Measurements from ENCODE around the gene GRK1.

The GRK1 gene

GRCh38 chr13:113726961-113727411, 60.0 kb downstream of the GRK1 start:
- Histone ChIP-seq H3K4me3 (ENCODE audit: low read depth in 1 of 5, low read length in 5 of 5) (no peak overlapping the region), H3K27ac (ENCODE audit: low read depth, low read length) (no peak overlapping the region), H3K9ac (ENCODE audit: low read length in 5 of 5) (no peak overlapping the region)

DNA sequence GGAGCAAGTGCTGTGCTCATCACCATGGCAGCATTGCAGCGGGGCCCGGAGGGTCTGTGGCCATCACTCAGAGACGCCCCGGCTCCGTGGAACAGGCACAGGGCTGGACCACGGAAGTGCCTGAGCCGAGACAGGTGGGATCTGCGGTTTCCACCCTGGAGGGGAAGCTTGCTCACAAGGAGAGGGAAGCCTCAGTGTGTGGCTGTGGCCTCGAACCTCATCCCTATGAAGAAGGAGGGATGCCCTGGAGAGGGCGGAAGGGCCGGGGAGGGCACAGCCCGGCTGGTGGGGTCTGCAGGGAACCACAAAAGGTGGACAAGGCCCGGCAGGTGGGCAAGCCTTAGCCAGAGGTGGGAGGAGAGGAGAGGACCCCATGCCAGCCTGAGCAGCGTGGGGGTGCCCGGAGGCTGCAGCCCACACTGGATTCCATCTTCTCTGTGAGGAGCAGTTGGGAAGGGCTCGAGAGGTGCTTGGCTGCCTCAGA, 61.6 kb downstream of the GRK1 start:
- Histone ChIP-seq H3K9me3 (ENCODE audit: control insufficient read depth in 5 of 5, low read length in 5 of 5) (peaks cover 0 to 7% (median 4%) of the 10 kb centered on the region in 5 donors), H3K36me3 (ENCODE audit: control insufficient read depth in 5 of 5, insufficient read depth in 5 of 5, low read length in 5 of 5) (no peaks in the 10 kb centered on the region), H3K4me1 (ENCODE audit: control insufficient read depth in 5 of 5, insufficient read depth in 5 of 5, low read length in 5 of 5) (peaks cover 0 to 14% (median 9%) of the 10 kb centered on the region in 5 donors), H3K4me3 (ENCODE audit: low read depth in 1 of 5, low read length in 5 of 5) (no peak overlapping the region), H3K27me3 (ENCODE audit: control insufficient read depth in 5 of 5, insufficient read depth in 4 of 5, low read length in 5 of 5) (peaks cover 0 to 22% (median 14%) of the 10 kb centered on the region in 5 donors), H3K9ac (ENCODE audit: low read length in 5 of 5) (no peak overlapping the region), H3K27ac (ENCODE audit: low read depth, low read length) (no peak overlapping the region)

More at GRCh38 chr13:113726961-113727411, 60.0 kb downstream of the GRK1 start:
- Histone ChIP-seq H3K9me3 (ENCODE audit: control insufficient read depth in 5 of 5, low read length in 5 of 5) (peaks cover 0 to 4% (median 3%) of the 10 kb centered on the region in 5 donors), H3K36me3 (ENCODE audit: control insufficient read depth in 5 of 5, insufficient read depth in 5 of 5, low read length in 5 of 5) (no peaks in the 10 kb centered on the region), H3K27me3 (ENCODE audit: control insufficient read depth in 5 of 5, insufficient read depth in 4 of 5, low read length in 5 of 5) (peaks cover 0 to 22% (median 14%) of the 10 kb centered on the region in 5 donors), H3K4me1 (ENCODE audit: control insufficient read depth in 5 of 5, insufficient read depth in 5 of 5, low read length in 5 of 5) (peaks cover 0 to 14% (median 9%) of the 10 kb centered on the region in 5 donors)

DNA sequence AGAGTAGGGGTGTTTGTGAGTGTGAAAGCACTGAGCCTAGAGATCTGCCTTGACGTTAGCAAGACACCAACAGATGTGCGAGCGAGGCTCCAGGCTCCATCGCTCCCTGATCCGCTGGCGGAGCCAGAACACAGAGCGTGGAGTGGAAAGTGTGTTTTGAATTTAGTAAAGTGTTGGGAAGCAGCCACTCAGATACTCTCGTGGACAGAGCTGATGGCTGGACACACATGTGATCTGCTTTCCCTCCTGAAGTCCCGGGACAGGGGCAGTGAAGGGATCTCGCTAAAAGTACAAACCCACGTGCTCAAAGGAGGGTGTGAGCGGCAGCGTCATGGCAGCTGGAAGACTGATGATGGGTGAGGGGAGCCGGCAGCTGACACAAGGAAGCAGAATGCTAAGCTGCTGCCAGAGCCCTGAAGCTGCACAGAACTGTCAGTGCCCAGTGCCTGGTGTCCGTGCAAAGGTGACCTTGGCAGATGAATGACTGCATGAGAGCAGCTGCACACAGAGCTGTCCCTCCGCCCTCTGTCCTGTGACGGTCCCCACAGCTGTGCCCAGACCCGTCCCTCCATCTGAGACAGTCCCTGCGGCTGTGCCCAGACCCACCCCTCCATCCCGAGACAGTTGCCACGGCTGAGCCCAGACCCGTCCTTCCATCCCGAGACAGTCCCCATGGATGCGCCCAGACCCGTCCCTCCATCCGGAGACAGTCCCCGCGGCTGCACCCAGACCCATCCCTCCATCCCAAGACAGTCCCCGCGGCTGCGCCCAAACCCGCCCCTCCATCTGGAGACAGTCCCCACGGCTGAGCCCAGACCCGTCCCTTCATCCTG, 62.4 kb downstream of the GRK1 start:
- peaks cover 0 to 13% (median 9%) of the 10 kb centered on the region in 5 donors for H3K4me1 ChIP-seq (ENCODE audit: control insufficient read depth in 5 of 5, insufficient read depth in 5 of 5, low read length in 5 of 5)
- H3K9ac ChIP-seq (ENCODE audit: low read length in 5 of 5), result no peak overlapping the region
- no peaks in the 10 kb centered on the region for H3K36me3 ChIP-seq (ENCODE audit: control insufficient read depth in 5 of 5, insufficient read depth in 5 of 5, low read length in 5 of 5)
- H3K27me3 ChIP-seq (ENCODE audit: control insufficient read depth in 5 of 5, insufficient read depth in 4 of 5, low read length in 5 of 5), result peaks cover 0 to 22% (median 14%) of the 10 kb centered on the region in 5 donors
- H3K9me3 ChIP-seq (ENCODE audit: control insufficient read depth in 5 of 5, low read length in 5 of 5), result peaks cover 0 to 9% (median 4%) of the 10 kb centered on the region in 5 donors
- H3K4me3 ChIP-seq (ENCODE audit: low read depth in 1 of 5, low read length in 5 of 5), result no peak overlapping the region
- no peak overlapping the region for H3K27ac ChIP-seq (ENCODE audit: low read depth, low read length)

- no peak overlapping the region for H3K9ac ChIP-seq (ENCODE audit: low read length in 5 of 5)
- H3K27ac ChIP-seq (ENCODE audit: low read depth, low read length), result no peak overlapping the region
- H3K4me3 ChIP-seq (ENCODE audit: low read depth in 1 of 5, low read length in 5 of 5), result no peak overlapping the region
- peaks cover 0 to 9% (median 4%) of the 10 kb centered on the region in 5 donors for H3K9me3 ChIP-seq (ENCODE audit: control insufficient read depth in 5 of 5, low read length in 5 of 5)
- H3K27me3 ChIP-seq (ENCODE audit: control insufficient read depth in 5 of 5, insufficient read depth in 4 of 5, low read length in 5 of 5), result peaks cover 0 to 22% (median 15%) of the 10 kb centered on the region in 5 donors
- no peaks in the 10 kb centered on the region for H3K36me3 ChIP-seq (ENCODE audit: control insufficient read depth in 5 of 5, insufficient read depth in 5 of 5, low read length in 5 of 5)
- peaks cover 0 to 7% (median 3%) of the 10 kb centered on the region in 5 donors for H3K4me1 ChIP-seq (ENCODE audit: control insufficient read depth in 5 of 5, insufficient read depth in 5 of 5, low read length in 5 of 5)
Measured at GRCh38 chr13:113730258-113730691, 63.3 kb downstream of the GRK1 start.

- Histone ChIP-seq H3K9me3 (ENCODE audit: control insufficient read depth in 5 of 5, low read length in 5 of 5) (peaks cover 0 to 9% (median 4%) of the 10 kb centered on the region in 5 donors), H3K9ac (ENCODE audit: low read length in 5 of 5) (no peak overlapping the region), H3K27ac (ENCODE audit: low read depth, low read length) (no peak overlapping the region), H3K4me3 (ENCODE audit: low read depth in 1 of 5, low read length in 5 of 5) (no peak overlapping the region), H3K4me1 (ENCODE audit: control insufficient read depth in 5 of 5, insufficient read depth in 5 of 5, low read length in 5 of 5) (peaks cover 0 to 7% (median 3%) of the 10 kb centered on the region in 5 donors), H3K36me3 (ENCODE audit: control insufficient read depth in 5 of 5, insufficient read depth in 5 of 5, low read length in 5 of 5) (no peaks in the 10 kb centered on the region), H3K27me3 (ENCODE audit: control insufficient read depth in 5 of 5, insufficient read depth in 4 of 5, low read length in 5 of 5) (peaks cover 0 to 23% (median 18%) of the 10 kb centered on the region in 5 donors)
Measured at GRCh38 chr13:113730831-113731191, 63.8 kb downstream of the GRK1 start.

GRCh38 chr13:113731192-113732175, 64.5 kb downstream of the GRK1 start:
- peaks cover 0 to 5% (median 2%) of the 10 kb centered on the region in 5 donors for H3K4me1 ChIP-seq (ENCODE audit: control insufficient read depth in 5 of 5, insufficient read depth in 5 of 5, low read length in 5 of 5)
- H3K4me3 ChIP-seq (ENCODE audit: low read depth in 1 of 5, low read length in 5 of 5), result no peak overlapping the region
- peaks cover 0 to 30% (median 18%) of the 10 kb centered on the region in 5 donors for H3K27me3 ChIP-seq (ENCODE audit: control insufficient read depth in 5 of 5, insufficient read depth in 4 of 5, low read length in 5 of 5)
- H3K36me3 ChIP-seq (ENCODE audit: control insufficient read depth in 5 of 5, insufficient read depth in 5 of 5, low read length in 5 of 5), result no peaks in the 10 kb centered on the region
- no peak overlapping the region for H3K27ac ChIP-seq (ENCODE audit: low read depth, low read length)
- H3K9ac ChIP-seq (ENCODE audit: low read length in 5 of 5), result no peak overlapping the region
- H3K9me3 ChIP-seq (ENCODE audit: control insufficient read depth in 5 of 5, low read length in 5 of 5), result peaks cover 0 to 9% (median 4%) of the 10 kb centered on the region in 5 donors

GRCh38 chr13:113732176-113732960, 65.3 kb downstream of the GRK1 start:
- H3K4me1 ChIP-seq (ENCODE audit: control insufficient read depth in 5 of 5, insufficient read depth in 5 of 5, low read length in 5 of 5), result peaks cover 0 to 3% (median 0%) of the 10 kb centered on the region in 5 donors
- no peak overlapping the region for H3K27ac ChIP-seq (ENCODE audit: low read depth, low read length)
- peaks cover 0 to 29% (median 25%) of the 10 kb centered on the region in 5 donors for H3K27me3 ChIP-seq (ENCODE audit: control insufficient read depth in 5 of 5, insufficient read depth in 4 of 5, low read length in 5 of 5)
- H3K36me3 ChIP-seq (ENCODE audit: control insufficient read depth in 5 of 5, insufficient read depth in 5 of 5, low read length in 5 of 5), result no peaks in the 10 kb centered on the region
- peaks cover 0 to 8% (median under 1%) of the 10 kb centered on the region in 5 donors for H3K9me3 ChIP-seq (ENCODE audit: control insufficient read depth in 5 of 5, low read length in 5 of 5)
- no peak overlapping the region for H3K4me3 ChIP-seq (ENCODE audit: low read depth in 1 of 5, low read length in 5 of 5)
- H3K9ac ChIP-seq (ENCODE audit: low read length in 5 of 5), result no peak overlapping the region

DNA sequence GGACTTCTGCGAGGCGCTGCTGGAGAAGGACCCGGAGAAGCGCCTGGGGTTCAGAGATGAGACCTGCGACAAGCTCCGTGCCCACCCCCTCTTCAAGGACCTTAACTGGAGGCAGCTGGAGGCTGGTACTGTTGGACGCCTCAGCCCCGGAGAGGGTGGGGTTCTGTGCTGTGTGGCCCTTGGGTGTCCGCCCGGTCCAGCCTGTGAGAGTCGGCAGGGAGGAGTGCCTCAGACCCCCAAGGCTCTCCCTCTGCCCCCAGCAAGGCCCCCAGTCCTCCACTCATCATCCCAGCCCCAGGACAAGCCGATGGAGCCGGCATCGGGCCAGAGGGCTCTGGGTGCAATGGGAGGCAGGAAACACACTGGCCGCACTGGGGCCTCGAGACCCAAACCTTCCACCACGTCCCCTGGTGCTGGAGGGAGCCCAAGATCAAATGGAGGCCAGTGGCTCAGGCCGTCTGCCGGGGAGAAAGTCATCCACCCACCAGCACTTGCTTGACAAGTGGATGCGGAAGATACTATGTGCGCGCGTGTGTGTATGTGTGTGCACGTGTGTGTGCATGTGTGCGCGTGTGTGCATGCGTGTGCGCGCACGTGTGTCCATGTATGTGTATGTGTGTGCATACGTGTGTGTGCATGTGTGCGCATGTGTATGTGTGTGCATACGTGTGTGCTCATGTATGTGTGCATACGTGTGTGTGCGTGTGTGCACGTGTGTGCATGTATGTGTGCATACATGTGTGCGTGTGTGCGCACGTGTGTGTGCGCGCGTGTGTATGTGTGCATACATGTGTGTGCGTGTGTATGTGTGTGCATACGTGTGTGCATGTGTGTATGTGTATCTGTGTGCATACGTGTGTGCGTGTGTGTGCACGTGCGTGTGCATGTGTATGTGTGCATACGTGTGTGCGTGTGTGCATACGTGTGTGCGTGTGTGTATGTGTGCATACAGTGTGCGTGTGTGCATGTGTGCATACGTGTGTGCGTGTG, 66.2 kb downstream of the GRK1 start:
- Histone ChIP-seq H3K9me3 (ENCODE audit: control insufficient read depth in 5 of 5, low read length in 5 of 5) (peaks cover 0 to 6% (median 0%) of the 10 kb centered on the region in 5 donors), H3K27ac (ENCODE audit: low read depth, low read length) (no peak overlapping the region), H3K4me1 (ENCODE audit: control insufficient read depth in 5 of 5, insufficient read depth in 5 of 5, low read length in 5 of 5) (peaks cover 0 to 3% (median 0%) of the 10 kb centered on the region in 5 donors), H3K36me3 (ENCODE audit: control insufficient read depth in 5 of 5, insufficient read depth in 5 of 5, low read length in 5 of 5) (no peaks in the 10 kb centered on the region), H3K27me3 (ENCODE audit: control insufficient read depth in 5 of 5, insufficient read depth in 4 of 5, low read length in 5 of 5) (peaks cover 0 to 32% (median 25%) of the 10 kb centered on the region in 5 donors), H3K9ac (ENCODE audit: low read length in 5 of 5) (no peak overlapping the region), H3K4me3 (ENCODE audit: low read depth in 1 of 5, low read length in 5 of 5) (no peak overlapping the region)
